GM19240 (cell line): ENCODE results near the gene TAF4.

ENCODE experiments used
- DNase-seq: peaks from one replicate; pipeline ENCODE4 v3.0.0; 2011; ENCODE audit warnings: low spot score; ENCODE audit not compliant: insufficient read length

TAF4 gene

DNA sequence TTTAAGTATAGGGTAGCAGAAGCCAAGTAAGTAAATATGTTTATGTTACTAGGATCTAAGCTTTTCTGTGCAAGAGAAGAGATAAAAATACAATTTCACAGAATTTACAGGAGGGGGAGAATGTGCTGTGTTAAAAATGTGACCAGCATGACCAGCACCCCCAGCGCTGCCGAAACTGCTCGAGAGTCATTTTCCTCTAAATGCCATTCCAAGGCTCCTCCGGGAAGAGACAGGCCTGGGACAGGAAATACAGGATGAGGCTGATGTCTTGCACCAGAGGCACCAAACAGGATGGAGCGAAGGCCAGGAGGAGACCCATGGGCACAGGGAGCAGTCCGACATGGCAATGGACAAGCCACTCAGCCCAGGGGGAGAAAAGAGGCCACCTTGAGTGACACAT lies 21.1 kb downstream of the TAF4 start:
- DNase-seq = no peak

DNA sequence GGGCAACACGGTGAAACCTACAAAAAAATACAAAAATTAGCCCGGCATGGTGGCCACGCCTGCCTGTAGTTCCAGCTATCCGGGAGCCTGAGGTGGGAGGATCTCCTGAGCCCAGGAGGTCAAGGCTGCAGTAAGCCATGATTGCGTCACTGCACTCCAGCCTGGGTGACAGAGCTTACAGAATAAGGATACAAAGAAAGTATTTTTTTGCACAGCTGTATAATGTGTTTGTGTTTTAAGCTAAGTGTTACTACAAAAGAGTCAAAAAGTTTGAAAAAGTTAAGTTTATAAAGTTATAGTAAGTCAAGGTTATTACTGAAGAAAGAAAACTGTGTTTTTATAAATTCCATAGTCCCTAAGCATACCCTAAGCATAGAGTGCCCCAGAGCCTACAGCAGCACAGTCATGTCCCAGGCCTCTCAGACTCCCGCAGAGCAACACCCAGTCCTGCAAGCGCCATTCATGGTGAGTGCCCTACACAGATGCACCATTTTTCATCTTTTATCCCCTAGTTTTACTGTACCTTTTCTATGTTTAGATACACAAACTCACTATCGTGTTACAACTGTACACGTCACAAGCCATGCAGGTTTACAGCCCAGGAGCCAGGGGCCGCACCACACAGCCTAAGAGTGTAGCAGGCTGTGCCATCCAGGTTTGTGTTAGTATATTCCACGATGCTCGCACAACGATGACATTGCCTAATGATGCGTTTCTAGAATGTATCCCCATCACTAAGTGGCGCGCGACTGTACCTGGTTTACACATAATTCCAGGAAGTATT lies 22.4 kb downstream of the TAF4 start:
- no peak for DNase-seq

DNA sequence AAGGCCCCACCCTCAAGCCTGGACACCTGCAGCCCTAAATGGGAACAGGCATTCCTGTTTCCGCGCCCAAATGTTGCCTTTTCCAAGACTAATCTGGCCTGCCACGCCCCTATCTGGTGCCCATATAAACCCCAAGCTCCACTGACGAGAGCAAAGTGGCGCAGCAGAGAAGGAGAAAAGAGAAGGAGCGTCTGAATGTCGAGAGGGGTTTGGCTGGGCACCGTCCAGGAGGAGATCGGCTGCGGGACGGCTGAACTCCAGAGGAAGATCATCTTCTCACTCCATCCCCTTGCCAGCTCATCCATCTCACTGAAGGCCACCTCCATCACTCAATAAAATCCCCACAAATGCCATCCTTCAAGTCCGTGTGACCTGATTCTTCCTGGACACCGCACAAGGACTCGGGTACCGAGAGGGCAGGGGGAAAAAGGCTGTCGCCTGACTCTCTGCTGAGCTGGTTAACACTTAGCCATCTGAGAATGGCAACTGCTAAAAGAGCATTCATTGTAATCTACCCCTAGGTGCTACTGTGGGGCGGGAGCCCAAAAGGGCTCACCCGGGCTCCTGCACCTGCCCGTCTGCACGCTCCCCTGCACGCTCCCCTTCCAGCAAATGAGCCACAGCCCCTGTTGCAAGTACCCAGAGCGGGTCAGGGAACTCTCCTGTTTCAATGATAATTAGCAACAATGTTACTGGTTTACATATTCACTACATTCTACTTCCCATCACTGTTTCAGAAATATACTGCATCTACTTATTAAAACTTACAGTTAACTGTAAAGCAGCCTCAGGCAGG lies 23.5 kb downstream of the TAF4 start:
- DNase-seq = no peak

DNA sequence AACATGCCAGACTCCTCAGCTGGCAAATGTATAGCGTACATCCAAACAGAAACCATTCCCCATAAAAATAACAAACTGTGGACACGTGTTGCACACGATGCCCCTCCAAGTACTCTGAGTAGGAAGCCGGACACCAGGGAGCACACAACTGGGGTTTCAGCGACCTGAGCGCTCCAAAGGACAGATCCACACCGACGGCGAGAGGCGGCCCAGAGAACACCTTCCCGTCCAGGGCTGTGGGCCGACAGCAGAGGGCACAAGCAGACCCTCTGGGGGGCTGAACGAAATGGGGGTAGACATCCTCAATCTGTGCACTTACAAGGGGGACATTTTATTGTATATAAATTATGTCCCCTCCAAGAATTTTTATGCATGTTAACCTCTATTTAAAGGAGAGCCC lies 24.7 kb downstream of the TAF4 start:
- no peak for DNase-seq

DNA sequence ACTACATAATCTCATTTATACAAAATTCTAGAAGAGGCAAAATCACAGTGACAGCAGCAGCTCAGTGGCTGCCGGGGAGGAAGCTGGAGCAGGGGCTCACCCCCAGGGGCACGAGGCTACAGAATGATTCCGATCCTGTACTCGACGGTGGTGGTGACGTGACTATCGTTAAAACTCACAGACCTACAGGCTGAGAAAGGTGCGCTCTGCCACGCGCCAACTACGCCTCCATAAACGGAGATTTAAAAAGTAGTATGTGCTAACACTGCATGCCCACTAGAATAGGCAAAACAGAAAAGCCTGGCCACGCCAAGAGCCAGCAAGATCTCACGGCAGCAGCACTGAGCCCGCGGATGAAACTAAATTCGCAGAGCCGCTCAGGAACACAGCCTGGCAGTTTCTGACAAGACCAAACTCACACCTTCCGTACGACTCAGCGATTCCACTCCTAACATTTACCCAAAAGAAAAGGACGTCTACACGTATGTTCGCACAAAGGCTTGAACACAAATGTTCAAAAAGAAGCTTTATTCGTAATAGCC lies 25.2 kb downstream of the TAF4 start:
- no peak for DNase-seq

DNA sequence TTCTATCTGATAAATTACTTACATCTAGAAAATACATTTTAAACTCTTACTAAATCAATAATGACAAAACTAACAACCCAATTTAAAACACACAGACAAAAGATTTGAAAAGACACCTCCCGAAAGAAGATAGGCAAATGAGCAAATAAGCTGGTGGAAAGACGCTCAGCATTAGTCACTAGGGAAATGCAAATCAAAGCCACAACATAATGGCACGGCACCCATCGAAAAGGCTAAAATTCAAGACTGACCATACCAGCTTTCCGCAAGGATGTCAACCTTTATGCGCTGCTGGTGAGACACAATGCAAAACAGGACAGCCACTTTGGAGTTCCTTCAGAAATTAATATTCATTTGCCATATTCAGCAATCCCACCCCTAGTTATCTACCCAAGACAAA lies 25.9 kb downstream of the TAF4 start:
- no peak for DNase-seq

DNA sequence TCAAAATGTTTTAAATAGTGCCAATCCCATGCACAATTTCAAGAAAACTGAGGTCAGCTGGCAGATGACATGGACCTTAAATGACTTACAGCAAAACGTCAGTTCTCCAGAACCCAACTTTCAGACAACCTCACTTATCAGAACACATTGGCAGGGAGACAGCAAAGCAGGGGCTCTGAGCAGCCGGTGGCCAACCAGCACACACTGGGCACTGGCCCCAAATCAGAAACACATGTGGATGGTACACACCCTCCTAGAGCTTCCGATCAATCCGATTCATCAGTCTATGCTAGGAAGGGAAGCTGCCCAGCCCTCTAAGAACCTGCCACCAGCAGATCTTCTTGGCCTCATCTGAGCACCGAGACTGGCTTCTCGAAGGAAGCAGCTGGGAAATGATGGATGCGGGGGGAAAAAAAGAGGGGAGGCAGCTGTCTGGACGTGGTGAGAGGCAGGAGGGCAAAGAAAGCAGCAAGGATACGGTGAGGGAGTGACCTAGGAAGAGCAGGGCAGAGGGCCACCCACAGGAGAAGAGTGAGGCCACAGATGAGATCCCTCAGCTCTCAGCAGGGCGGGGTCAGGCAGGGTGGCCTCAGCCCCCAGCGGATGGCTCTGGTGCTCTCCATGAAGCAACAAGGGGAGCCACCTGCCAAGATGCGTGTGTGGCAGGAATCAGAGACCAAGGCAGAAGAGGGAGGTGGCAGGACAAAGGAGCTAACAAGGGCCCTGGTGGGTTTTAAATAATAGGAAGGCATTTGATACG lies 32.9 kb downstream of the TAF4 start:
- no peak for DNase-seq

DNA sequence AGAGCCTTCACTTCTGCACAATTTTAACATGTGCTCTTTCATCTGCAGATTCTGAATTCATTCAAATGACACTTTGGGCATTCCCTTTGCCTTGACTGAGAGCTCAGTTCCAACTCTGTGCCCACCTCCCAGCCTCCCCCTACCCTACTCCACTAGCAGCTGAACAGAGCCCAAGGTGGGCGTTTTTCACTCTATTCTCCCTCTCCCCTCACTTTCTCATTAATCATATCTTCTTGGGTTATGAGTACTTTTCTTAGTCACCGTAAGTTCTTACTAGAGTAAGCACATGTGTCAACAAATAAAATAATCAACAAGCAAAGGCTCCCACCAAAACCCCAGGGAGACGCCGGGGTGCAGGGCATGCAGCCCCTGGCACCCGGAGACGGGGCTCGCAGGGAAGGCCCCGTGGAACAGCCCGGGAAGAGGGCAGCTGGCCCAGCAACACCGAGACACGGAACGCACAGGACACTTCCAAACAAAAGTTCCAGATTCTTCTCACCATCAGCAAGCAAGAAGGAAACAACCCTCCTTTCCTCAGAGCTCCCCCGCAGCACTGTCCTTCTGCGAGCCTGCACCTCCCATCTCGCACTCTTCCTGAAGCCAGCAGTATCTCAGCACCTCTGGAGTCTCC lies 34.1 kb downstream of the TAF4 start:
- DNase-seq = no peak

DNA sequence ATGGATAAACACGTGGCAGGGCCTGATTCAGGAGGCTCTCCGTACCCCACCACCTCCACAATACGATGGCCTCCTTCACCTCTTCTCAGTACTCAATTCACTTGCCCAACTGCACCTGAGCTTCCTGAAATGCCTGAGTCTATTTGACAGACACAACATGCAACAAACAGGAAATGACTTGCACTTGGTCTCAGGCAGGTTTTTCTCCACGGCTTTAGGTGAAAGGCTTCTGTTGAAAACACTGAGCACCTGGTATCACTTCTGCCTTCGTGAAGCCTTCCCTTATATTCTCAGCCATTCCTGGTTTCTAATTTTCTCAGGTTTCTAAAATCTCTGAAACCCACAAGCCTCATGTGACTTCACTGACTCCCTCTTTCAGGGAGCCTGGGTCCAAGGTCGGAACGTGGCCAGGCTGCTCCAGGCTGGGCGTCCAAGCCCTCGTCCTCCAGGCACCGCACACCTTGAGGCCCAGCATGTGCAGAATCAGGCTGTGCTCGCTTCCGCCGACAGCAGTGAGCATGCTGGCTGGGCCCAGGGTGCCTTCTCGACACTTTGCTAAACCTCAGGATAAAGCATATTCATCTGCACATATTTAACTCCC lies 34.7 kb downstream of the TAF4 start:
- DNase-seq = peak; percentile 46

DNA sequence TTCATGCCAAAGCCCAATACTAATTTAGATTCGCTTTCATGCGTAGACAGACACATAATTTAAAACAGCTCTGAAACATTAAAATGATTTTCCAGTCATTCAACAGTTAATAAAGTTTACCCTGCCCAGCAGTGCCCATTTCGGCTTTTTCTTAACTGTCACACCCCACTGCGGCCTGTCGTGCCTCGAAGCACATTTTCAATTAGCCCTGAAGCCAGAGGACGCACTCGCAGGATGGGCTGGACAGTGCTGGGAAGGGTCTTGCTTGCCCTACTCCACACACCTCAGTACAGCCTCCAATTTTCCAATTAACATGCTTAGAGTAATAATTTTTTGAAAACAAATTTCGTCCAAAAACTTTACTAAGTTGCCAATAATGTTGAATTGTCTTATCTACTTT lies 35.3 kb downstream of the TAF4 start:
- DNase-seq = no peak

DNA sequence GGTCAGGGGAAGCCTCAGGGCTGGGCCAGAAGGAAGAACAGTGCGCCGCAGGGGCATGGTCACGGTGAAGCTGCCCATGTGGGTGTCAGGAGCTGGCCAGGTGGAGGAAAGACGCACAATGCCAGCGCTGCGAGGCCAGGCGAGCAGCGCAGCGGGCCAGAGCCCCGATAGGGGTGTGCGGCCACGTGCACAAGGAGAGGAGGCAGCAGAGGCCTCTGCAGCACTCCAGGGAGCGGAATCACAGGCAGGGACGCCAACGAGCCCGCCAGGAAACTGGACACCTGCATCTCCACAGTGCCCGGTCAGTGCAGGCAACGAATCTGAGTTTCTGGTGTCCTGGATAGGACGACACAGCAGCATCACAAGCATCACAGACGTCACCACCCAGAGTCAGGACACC lies 35.7 kb downstream of the TAF4 start:
- DNase-seq = no peak

DNA sequence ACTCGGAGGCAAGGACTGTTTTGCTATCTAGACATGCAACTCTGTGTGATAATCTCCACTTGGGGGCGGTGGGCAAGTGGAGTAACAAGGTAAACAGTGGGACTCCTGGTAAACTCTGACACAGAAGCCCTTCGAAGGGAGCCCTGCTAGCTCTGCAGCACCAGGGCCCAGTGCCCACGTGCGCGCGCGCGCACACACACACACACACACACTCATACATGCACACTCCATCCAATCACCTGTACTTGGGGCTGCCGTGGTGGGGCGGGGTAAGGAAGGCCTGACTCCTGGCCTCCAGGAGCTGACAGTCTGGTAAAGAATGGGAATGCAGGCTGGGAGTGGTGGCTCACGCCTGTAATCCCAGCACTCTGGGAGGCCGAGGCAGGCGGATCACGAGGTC lies 36.4 kb downstream of the TAF4 start:
- no peak for DNase-seq

DNA sequence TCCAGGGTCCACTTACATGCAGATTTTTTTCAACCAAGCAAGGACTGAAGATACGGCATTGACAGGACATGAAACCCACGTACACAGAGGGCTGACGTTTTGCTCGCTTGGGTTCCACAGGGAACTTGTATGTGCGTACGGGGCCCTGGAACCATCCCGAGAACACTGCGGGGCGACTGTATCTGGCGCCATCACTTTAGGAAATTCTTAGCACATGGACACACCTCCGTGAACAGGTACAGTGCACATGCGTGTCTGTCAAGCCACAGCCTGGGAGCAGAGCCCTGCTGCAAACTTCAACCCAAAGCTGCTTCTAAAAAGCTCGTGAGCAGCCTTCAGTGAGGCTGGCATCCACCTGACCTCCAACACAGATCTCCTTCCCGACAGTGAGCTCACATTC lies 37.3 kb downstream of the TAF4 start:
- DNase-seq = no peak

DNA sequence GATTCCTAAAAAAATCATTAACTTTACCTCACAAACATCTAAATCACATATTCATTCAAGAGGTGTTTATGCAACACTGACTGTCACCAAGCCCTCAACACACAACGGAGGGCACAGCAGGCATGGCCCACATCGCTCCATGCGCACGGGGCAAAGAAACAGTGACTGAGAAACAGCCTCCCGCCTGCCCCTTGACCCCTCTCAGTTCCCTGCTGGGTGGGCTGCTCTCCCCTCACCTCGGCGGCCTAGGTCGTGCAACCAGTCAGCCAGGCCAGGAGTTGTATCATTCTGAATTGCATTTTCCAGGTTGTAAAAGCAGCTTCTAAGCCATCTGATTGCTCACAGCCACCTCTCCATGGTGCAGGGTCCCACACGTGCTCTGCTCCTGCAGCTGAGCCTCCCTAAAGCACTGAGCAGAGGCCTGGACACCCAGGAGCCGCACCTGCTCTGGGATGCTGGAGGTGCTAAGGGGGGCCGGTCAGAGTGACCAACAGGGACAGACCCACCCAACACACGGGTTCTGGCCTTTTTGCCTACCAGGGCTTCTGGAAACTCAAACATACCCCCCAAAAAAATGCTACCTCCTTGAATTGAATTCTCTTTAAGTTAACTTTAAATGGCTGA lies 37.9 kb downstream of the TAF4 start:
- no peak for DNase-seq

DNA sequence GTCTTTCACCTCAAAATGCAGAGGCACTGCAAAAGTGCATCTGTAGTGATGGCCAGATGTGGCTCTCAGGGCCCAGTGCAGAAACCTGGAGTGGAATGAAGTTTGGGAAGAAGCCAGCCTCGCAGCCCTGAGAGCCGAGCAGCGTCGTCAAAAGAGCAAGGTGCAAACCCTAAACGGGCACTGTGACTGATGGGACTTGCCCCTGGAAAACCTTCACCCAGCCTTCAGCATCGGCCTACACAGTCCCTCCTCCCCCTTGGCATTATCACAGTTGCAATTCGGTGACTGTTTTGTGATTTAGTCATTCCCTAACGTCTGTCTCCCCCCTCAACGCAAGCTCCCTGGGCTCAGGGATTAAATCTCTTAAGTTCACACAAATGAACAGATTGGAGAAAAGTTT lies 38.6 kb downstream of the TAF4 start:
- no peak for DNase-seq

DNA sequence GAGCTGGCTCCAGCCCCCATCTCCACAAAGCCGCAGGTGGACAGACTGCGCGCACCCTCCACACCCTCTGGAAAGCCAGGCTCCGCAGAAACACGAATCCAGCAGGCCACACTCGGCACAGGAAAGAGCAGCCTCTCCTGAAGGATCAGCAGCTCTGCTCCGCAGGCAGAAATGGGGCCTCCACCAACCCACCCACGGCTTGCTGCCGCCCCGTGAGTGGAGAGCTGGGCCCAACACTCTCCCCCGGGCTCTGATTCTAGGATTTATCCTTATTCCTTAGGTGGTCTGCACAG lies 39.2 kb downstream of the TAF4 start:
- no peak for DNase-seq

DNA sequence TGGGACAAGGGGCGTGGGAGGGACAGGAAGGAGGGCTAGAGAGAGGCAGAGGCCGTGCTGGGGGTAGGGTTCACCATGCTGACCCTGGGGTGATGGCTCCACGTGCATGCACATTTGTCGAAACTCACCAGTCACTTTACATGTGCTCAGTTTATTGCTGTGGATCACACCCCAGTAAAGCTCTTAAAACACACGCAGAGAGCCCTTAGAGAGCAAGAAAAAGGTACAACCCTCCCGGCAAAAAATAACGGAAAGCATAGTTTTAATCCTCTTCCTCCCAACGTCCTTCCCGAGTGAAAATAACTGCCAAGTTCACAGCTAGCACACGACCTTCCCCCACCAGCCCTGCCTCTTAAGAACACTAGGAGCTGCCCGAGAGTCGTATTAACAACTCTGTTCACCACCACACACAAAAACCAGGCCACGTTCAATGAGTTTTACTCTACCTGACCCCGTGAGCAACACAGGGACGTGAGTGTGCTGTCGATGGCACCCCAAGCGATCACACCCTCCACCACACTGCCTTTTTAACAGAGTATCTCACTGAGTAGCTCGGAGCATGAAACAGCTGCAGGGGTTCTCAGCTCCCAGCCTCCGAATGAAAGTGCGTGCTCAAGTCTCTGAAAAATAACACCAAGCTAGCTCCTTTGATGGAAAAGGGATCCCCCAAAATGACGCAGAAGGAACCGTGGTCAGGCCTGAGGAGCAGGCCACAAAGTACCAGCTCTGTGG lies 39.7 kb downstream of the TAF4 start:
- DNase-seq = no peak

DNA sequence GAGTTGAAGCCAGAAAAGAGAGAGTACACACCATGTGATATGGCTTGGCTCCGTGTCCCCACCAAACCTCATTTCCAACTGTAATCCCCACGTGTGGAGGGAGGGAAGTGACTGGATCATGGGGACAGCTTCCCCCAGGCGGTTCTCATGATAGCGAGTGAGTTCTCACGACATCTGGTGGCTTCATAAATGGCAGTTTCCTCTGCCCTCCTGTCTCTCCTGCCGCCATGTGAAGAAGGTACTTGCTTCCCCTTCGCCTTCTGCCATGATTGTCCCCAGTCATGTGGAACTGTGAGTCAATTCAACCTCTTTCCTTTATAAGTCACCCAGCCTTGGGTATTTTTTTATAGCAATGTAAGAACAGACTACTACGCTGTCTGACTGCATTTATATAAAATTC lies 40.3 kb downstream of the TAF4 start:
- no peak for DNase-seq

DNA sequence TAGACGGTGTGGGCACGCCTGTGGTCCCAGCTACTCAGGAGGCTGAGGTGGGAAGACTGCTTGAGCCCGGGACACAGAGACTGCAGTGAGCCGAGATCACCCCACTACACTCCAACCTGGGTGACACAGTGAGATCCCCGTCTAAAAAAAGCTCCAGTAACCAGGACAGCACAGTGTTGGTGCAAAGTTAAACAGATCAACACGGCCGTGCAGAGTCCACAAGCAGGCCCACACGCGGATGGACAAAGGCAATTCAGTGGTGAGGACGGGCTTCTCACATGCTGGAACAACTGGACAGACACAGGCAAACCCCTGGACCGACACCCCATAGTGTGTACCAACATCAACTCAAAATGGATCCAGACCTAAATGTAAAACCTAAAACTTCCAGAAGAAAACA lies 41.7 kb downstream of the TAF4 start:
- no peak for DNase-seq

DNA sequence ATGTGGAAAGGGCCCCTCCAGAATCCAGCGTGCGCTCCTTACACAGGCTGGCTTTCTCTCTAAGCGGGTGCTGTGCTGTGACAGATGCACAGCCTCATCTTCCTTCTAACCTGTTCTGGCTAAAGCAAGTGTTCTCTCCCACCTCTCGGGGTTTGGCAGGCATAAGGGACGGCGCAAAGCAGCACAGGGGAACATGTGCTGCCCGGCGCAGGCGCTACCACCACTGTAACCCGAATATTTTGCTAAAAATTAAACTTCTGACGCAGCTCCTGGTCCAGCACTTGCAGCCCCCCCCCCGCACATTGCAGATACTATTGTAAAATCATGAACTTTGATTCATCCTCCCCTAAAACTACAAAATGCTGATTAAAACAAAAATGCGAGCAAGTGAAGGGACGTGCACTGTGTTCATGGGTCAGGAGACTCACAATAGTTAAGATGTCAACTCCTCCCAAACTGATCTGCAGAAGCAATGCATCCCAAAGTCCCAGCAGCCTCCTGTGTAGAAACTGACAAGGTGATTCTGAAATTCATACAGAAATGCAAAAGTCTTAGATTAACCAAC lies 43.0 kb downstream of the TAF4 start:
- no peak for DNase-seq
